Mucosa of stomach (tissue), 1 donor: ENCODE results near the gene GALNTL6.

Source experiments
- H3K27me3 ChIP-seq: one replicate; pipeline ENCODE4 v1.7.0; 2013; ENCODE audit warnings: mild to moderate bottlenecking, low read length; ENCODE audit not compliant: control insufficient read depth, insufficient read depth
- H3K36me3 ChIP-seq: one replicate; pipeline ENCODE4 v1.7.0; 2013; ENCODE audit warnings: low read length; ENCODE audit not compliant: control insufficient read depth, insufficient read depth
- H3K4me1 ChIP-seq: one replicate; pipeline ENCODE4 v1.7.0; 2013; ENCODE audit warnings: mild to moderate bottlenecking, low read length; ENCODE audit not compliant: control insufficient read depth, insufficient read depth
- H3K4me3 ChIP-seq: one replicate; pipeline ENCODE4 v1.7.0; 2013; ENCODE audit warnings: low read length
- H3K9ac ChIP-seq: one replicate; pipeline ENCODE4 v1.7.0; 2013; ENCODE audit warnings: mild to moderate bottlenecking, low read length, moderate library complexity
- H3K9me3 ChIP-seq: one replicate; pipeline ENCODE4 v1.7.0; 2013; ENCODE audit warnings: mild to moderate bottlenecking, low read length, moderate library complexity; ENCODE audit not compliant: control insufficient read depth
- donor health status: Pancreatic carcinoma.

Gene GALNTL6

GRCh38 chr4:172850838-172851237, 1037.6 kb downstream of the GALNTL6 start:
- H3K4me1 ChIP-seq, result no peaks in the 10 kb centered on the region
- H3K4me3 ChIP-seq, result no peak overlapping the region
- H3K9ac ChIP-seq, result no peak overlapping the region
- no peaks in the 10 kb centered on the region for H3K36me3 ChIP-seq
- no peaks in the 10 kb centered on the region for H3K27me3 ChIP-seq
- H3K9me3 ChIP-seq, result no peaks in the 10 kb centered on the region

- Histone ChIP-seq H3K4me1 (no peaks in the 10 kb centered on the region), H3K9ac (no peak overlapping the region), H3K9me3 (no peaks in the 10 kb centered on the region), H3K36me3 (no peaks in the 10 kb centered on the region), H3K4me3 (no peak overlapping the region), H3K27me3 (no peaks in the 10 kb centered on the region)
Measured at GRCh38 chr4:172851534-172851933, 1038.3 kb downstream of the GALNTL6 start.

- Histone ChIP-seq H3K27me3 (no peaks in the 10 kb centered on the region), H3K9me3 (no peaks in the 10 kb centered on the region), H3K9ac (no peak overlapping the region), H3K36me3 (no peaks in the 10 kb centered on the region), H3K4me3 (no peak overlapping the region), H3K4me1 (no peaks in the 10 kb centered on the region)
Measured at GRCh38 chr4:172857026-172857425, 1043.8 kb downstream of the GALNTL6 start.

- no peaks in the 10 kb centered on the region for H3K27me3 ChIP-seq
- no peaks in the 10 kb centered on the region for H3K36me3 ChIP-seq
- no peaks in the 10 kb centered on the region for H3K4me1 ChIP-seq
- H3K4me3 ChIP-seq, result no peak overlapping the region
- no peak overlapping the region for H3K9ac ChIP-seq
- H3K9me3 ChIP-seq, result no peaks in the 10 kb centered on the region
Measured at GRCh38 chr4:172858731-172859230, 1045.6 kb downstream of the GALNTL6 start.

- Histone ChIP-seq H3K4me1 (no peaks in the 10 kb centered on the region), H3K4me3 (no peak overlapping the region), H3K9ac (no peak overlapping the region), H3K27me3 (no peaks in the 10 kb centered on the region), H3K9me3 (no peaks in the 10 kb centered on the region), H3K36me3 (no peaks in the 10 kb centered on the region)
Measured at GRCh38 chr4:172865103-172865502, 1051.9 kb downstream of the GALNTL6 start.

- no peak overlapping the region for H3K4me3 ChIP-seq
- H3K27me3 ChIP-seq, result no peaks in the 10 kb centered on the region
- no peak overlapping the region for H3K9ac ChIP-seq
- H3K4me1 ChIP-seq, result no peaks in the 10 kb centered on the region
- no peaks in the 10 kb centered on the region for H3K36me3 ChIP-seq
- no peaks in the 10 kb centered on the region for H3K9me3 ChIP-seq
Measured at GRCh38 chr4:172865531-172866127, 1052.4 kb downstream of the GALNTL6 start.

- H3K4me1 ChIP-seq, result no peaks in the 10 kb centered on the region
- H3K27me3 ChIP-seq, result no peaks in the 10 kb centered on the region
- H3K9me3 ChIP-seq, result no peaks in the 10 kb centered on the region
- H3K36me3 ChIP-seq, result no peaks in the 10 kb centered on the region
- H3K9ac ChIP-seq, result no peak overlapping the region
- no peak overlapping the region for H3K4me3 ChIP-seq
Measured at GRCh38 chr4:172866421-172866820, 1053.2 kb downstream of the GALNTL6 start.

GRCh38 chr4:172867835-172868234, 1054.6 kb downstream of the GALNTL6 start:
- no peak overlapping the region for H3K9ac ChIP-seq

GRCh38 chr4:172868271-172868670, 1055.1 kb downstream of the GALNTL6 start:
- Histone ChIP-seq H3K9ac (no peak overlapping the region), H3K36me3 (no peaks in the 10 kb centered on the region), H3K9me3 (no peaks in the 10 kb centered on the region), H3K4me1 (no peaks in the 10 kb centered on the region), H3K4me3 (no peak overlapping the region), H3K27me3 (no peaks in the 10 kb centered on the region)

More at GRCh38 chr4:172867835-172868234, 1054.6 kb downstream of the GALNTL6 start:
- Histone ChIP-seq H3K9me3 (no peaks in the 10 kb centered on the region), H3K36me3 (no peaks in the 10 kb centered on the region), H3K4me3 (no peak overlapping the region), H3K27me3 (no peaks in the 10 kb centered on the region), H3K4me1 (no peaks in the 10 kb centered on the region)

- no peaks in the 10 kb centered on the region for H3K27me3 ChIP-seq
- H3K4me1 ChIP-seq, result no peaks in the 10 kb centered on the region
- H3K9me3 ChIP-seq, result no peaks in the 10 kb centered on the region
- H3K9ac ChIP-seq, result no peak overlapping the region
- no peak overlapping the region for H3K4me3 ChIP-seq
- H3K36me3 ChIP-seq, result no peaks in the 10 kb centered on the region
Measured at GRCh38 chr4:172869621-172870268, 1056.5 kb downstream of the GALNTL6 start.

- Histone ChIP-seq H3K9ac (no peak overlapping the region), H3K4me1 (no peaks in the 10 kb centered on the region), H3K4me3 (no peak overlapping the region), H3K9me3 (no peaks in the 10 kb centered on the region), H3K27me3 (no peaks in the 10 kb centered on the region), H3K36me3 (no peaks in the 10 kb centered on the region)
Measured at GRCh38 chr4:172871381-172871780, 1058.2 kb downstream of the GALNTL6 start.

GRCh38 chr4:172874944-172875343, 1061.7 kb downstream of the GALNTL6 start:
- H3K9ac ChIP-seq, result no peak overlapping the region
- no peaks in the 10 kb centered on the region for H3K9me3 ChIP-seq
- no peaks in the 10 kb centered on the region for H3K36me3 ChIP-seq
- H3K27me3 ChIP-seq, result no peaks in the 10 kb centered on the region
- no peak overlapping the region for H3K4me3 ChIP-seq
- H3K4me1 ChIP-seq, result no peaks in the 10 kb centered on the region
